Lower lobe of right lung (tissue), 2 donors: ENCODE results near the gene TIRAP. TPM values are rescaled to one million over a fixed set of nuclear protein-coding genes. Genes with fewer than 3 reads are reported as not detected.

ENCODE experiments used
- ATAC-seq, 2 donors: fragments of 200-7000 bp; cut with Tn5 transposase; one replicate each; pipeline ENCODE4 v1.9.1; 2020 to 2022; ENCODE audit warnings: mild to moderate bottlenecking in 2 of 2, moderate library complexity in 2 of 2
- DNase-seq: peaks from one replicate; pipeline ENCODE4 v3.0.0-alpha.2; 2020
- H3K27ac ChIP-seq: fragments of 200-600 bp; one replicate; pipeline ENCODE4 v1.8.0; 2022
- H3K27me3 ChIP-seq: fragments of 200-600 bp; one replicate; pipeline ENCODE4 v1.8.0; 2022; ENCODE audit warnings: low read depth
- H3K36me3 ChIP-seq: fragments of 200-600 bp; one replicate; pipeline ENCODE4 v1.8.0; 2022; ENCODE audit warnings: mild to moderate bottlenecking
- H3K4me1 ChIP-seq: fragments of 200-600 bp; one replicate; pipeline ENCODE4 v1.8.0; 2022
- H3K4me3 ChIP-seq: fragments of 200-600 bp; one replicate; pipeline ENCODE4 v1.8.0; 2022; ENCODE audit warnings: mild to moderate bottlenecking
- H3K9me3 ChIP-seq: fragments of 200-600 bp; one replicate; pipeline ENCODE4 v1.8.0; 2022
- intact Hi-C: fragments of 100-400 bp; cut with DNase I; formaldehyde crosslinking; loops from one replicate; pipeline ENCODE4 v1.11.0; 2022
- total RNA-seq: library from RNA; stranded (reverse); fragmentation: NEBNext Ultra II Directional; extraction: Animal tissue kit (Norgen Biotek cat#: 25700); gene quantifications from one replicate; pipeline ENCODE4 v1.2.1, GENCODE V29; 2021
- TF ChIP-seq, protein P1 (sequence below): fragments of 200-600 bp; IDR thresholded peaks from one replicate; pipeline ENCODE4 v1.8.0; 2022; ENCODE audit warnings: antibody characterized with exemption, mild to moderate bottlenecking
- donor health status: DM: no; HTN: yes; CAD: no; lungs with severe emphysema.

The TIRAP gene
- total RNA-seq, 1 donor from 2014 or later = 15.2 TPM

DNA sequence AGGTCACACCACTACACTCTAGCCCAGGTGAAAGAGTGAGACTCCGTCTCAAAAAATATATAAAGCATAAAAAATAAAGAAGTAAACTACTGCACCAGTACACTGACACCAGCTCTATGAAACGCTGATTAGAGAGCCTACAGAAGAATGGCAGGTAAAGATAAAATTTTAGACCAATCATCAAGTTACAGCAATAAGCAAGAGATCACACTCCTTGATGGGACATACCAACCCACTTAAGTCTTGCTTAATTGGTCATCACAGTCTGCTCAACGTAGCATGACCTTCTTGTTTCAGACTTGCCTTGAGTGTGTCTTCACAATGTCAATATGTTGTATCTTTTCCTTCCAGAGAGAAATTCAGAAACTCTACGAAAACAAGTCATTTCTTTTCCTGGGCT lies 26.7 kb upstream of the TIRAP start:
- ATAC-seq (no peak), DNase-seq (no peak)
- Histone ChIP-seq H3K9me3 (no peaks in the 10 kb centered on the region), H3K36me3 (peaks cover 73% of the 10 kb centered on the region), H3K4me3 (no peak overlapping the region), H3K4me1 (peaks cover 5% of the 10 kb centered on the region), H3K27me3 (no peaks in the 10 kb centered on the region), H3K27ac (no peak overlapping the region)
- intact Hi-C loops = no loop called here
- TF ChIP-seq, protein P1, sequence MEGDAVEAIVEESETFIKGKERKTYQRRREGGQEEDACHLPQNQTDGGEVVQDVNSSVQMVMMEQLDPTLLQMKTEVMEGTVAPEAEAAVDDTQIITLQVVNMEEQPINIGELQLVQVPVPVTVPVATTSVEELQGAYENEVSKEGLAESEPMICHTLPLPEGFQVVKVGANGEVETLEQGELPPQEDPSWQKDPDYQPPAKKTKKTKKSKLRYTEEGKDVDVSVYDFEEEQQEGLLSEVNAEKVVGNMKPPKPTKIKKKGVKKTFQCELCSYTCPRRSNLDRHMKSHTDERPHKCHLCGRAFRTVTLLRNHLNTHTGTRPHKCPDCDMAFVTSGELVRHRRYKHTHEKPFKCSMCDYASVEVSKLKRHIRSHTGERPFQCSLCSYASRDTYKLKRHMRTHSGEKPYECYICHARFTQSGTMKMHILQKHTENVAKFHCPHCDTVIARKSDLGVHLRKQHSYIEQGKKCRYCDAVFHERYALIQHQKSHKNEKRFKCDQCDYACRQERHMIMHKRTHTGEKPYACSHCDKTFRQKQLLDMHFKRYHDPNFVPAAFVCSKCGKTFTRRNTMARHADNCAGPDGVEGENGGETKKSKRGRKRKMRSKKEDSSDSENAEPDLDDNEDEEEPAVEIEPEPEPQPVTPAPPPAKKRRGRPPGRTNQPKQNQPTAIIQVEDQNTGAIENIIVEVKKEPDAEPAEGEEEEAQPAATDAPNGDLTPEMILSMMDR = no peak

DNA sequence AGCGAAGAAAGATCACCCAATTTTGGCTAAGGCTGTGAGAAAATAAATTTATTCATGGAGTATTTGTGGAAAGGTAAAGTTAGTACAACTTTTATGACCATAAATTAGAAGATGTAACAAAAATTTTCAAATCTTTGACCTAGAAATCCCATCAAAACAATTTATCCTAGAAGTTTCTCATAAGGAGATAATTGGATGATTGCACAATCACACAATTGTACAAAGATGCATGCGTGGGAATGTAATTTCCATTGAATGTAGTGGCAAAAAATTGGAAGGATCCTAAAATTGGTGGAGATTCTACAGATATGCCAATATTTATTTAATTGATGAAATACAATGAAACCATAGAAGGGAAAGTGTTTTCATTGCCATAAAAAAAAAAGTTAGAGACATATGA lies 25.7 kb upstream of the TIRAP start:
- H3K9me3 ChIP-seq = no peaks in the 10 kb centered on the region
- peaks cover 74% of the 10 kb centered on the region for H3K36me3 ChIP-seq
- no peak overlapping the region for H3K27ac ChIP-seq
- no peak overlapping the region for H3K4me3 ChIP-seq
- H3K27me3 ChIP-seq = no peaks in the 10 kb centered on the region
- ATAC-seq (no peak), DNase-seq (no peak)
- H3K4me1 ChIP-seq = peaks cover 5% of the 10 kb centered on the region
- TF ChIP-seq, protein P1 = no peak
- intact Hi-C loops = no loop called here

DNA sequence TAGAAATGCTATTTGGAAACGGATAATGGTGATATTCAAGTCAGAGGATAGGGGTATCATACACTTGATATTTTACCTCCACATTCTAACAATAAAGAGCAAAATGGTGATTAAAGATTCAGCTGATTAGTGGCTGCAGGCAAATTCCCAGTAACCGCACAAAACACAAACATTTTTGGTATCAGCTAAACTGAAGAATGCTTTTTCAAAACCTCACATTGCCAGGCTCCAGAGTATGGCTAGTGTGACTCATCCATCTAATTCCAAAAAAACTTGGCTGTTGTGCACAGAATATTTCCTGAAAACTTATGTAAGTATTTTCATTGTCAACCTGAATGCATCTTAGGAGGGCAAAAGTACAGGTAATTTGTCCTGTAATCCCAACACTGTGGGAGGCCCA lies 25.1 kb upstream of the TIRAP start:
- TF ChIP-seq, protein P1 = no peak
- DNase-seq (no peak), ATAC-seq (no peak)
- Histone ChIP-seq H3K9me3 (no peaks in the 10 kb centered on the region), H3K4me3 (no peak overlapping the region), H3K36me3 (peaks cover 76% of the 10 kb centered on the region), H3K27me3 (no peaks in the 10 kb centered on the region), H3K27ac (no peak overlapping the region), H3K4me1 (peaks cover 5% of the 10 kb centered on the region)
- intact Hi-C loops = no loop called here

DNA sequence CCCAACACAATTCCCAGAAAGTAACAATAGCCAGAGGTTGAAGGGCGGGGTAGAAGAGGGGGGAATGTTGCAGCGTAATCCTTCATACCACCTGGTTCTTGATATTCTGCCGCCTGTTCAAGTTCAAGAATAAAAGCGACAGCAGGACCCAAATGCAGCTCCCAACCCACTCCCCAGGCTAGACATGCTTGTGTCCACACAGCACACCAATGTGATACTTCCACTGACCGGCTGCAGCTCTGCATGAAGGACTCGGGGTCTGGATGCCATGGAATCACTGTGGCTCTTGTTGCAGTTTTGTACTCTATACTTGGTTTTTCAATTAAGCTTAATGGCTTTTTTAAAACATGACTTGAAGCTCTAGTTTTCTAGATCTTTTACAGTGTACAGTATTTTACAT lies 20.7 kb upstream of the TIRAP start:
- Histone ChIP-seq H3K4me1 (peaks cover 9% of the 10 kb centered on the region), H3K9me3 (no peaks in the 10 kb centered on the region), H3K4me3 (no peak overlapping the region), H3K27ac (no peak overlapping the region), H3K36me3 (peaks cover 78% of the 10 kb centered on the region), H3K27me3 (no peaks in the 10 kb centered on the region)
- ATAC-seq (no peak), DNase-seq (no peak)
- intact Hi-C loops = no loop called here
- TF ChIP-seq, protein P1 = no peak

DNA sequence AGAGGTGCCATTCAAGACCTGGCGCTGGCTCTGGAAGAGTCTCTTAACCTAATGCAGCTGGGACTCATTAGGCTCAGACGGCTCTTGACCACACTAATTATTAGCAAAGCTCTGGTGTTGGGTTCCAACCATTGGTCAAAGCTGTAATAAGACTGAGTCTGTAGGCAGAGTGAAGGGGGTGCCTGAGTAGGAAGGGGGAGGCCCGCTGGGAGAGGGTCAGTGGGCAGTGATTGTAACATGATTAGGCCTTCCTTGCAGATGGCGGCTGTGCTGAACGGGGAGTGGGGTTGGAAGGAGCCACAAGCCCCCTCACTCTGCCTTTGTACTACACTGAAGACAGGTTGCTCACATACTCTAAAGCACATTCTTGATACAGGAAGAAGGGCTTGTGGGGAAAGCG lies 19.4 kb upstream of the TIRAP start:
- peaks cover 71% of the 10 kb centered on the region for H3K36me3 ChIP-seq
- ATAC-seq (no peak), DNase-seq (no peak)
- H3K27me3 ChIP-seq = no peaks in the 10 kb centered on the region
- no peak overlapping the region for H3K27ac ChIP-seq
- no peak overlapping the region for H3K4me3 ChIP-seq
- intact Hi-C loops = no loop called here
- TF ChIP-seq, protein P1 = no peak
- peaks cover 19% of the 10 kb centered on the region for H3K4me1 ChIP-seq
- H3K9me3 ChIP-seq = no peaks in the 10 kb centered on the region

DNA sequence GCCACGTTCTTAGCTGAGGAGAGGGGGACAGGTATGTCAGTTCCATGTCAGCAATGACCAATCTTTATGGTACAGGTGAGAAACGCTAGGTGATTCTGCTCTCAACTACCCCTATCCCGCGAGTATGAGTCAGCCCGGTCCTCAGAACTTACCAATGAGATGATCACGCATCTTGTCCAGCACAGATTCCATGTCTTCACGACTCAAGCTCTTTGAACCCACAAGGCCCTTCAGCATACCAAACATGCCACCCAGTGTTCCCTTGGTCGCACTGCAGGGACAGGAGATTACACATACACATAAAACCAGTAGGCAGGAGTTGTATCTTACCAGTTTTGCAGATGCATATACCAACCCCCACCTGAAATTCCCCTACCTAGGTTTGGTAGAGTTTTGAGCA lies 17.1 kb upstream of the TIRAP start:
- Histone ChIP-seq H3K27ac (no peak overlapping the region), H3K4me1 (peaks cover 23% of the 10 kb centered on the region), H3K27me3 (no peaks in the 10 kb centered on the region), H3K36me3 (peaks cover 68% of the 10 kb centered on the region), H3K9me3 (no peaks in the 10 kb centered on the region), H3K4me3 (no peak overlapping the region)
- ATAC-seq = no peak
- TF ChIP-seq, protein P1 = no peak
- intact Hi-C loops = no loop called here
- no peak for DNase-seq
